Measurements from ENCODE around the gene ASF1B. TPM values are rescaled to one million over a fixed set of nuclear protein-coding genes. Genes with fewer than 3 reads are reported as not detected.

The ASF1B gene
- total RNA-seq, 6 experiments from 2014 or later: 11.0 to 22.8 (median 18.6) TPM

DNA sequence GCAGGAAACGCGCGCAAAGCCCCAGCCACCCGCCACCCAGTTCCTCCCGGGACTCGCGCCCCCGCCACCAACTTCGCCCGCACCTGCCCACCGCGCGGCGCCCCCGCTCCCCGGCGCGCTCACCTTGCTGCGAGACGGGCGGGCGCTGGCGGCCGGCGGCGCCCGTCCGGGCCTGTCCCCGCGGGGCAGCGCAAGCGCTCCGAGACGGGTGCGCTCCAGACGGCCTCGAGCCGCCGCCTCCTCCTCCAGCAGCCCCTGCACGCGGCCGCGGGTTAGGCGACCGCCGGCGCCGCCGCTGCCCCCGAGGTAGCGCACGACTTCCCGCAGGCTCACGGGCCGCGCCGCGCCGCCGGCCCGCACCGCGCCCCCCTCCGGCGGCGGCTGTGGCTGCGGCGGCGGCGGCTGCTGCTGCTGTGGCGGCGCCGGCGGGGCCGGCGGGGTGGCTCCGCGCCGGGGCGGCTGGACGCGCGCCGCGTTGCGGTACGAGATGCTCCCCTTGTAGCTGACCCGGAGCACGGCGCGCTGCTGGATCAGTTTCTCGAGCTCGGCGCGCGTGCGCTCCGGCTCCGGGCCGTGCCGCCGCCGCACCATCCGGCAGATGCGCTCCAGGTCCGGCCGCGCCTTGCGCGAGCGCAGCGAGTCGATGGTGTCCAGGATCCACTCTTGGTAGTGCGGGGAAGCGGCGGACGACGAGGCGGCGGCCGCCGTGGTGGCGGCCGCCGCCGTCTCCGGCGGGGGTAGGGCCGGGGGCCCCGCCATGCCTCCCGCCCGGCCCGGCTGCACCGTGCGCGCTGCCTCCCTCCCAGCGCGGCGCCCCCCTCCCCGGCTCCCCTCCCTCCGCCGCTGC, 46.5 kb downstream of the ASF1B start:
- Mint-ChIP-seq H3K36me3 (ENCODE audit: low read depth) (peaks cover 22% of the 10 kb centered on the region), H3K27me3 (ENCODE audit: insufficient read depth) (peaks cover 5% of the 10 kb centered on the region), H3K9me3 (peaks cover 19% of the 10 kb centered on the region), H3K4me3 (peak overlapping the region; percentile 84), H3K27ac (peak overlapping the region; percentile 77), H3K4me1 (ENCODE audit: low read depth) (peaks cover 15% of the 10 kb centered on the region)
- TF ChIP-seq, protein P1, sequence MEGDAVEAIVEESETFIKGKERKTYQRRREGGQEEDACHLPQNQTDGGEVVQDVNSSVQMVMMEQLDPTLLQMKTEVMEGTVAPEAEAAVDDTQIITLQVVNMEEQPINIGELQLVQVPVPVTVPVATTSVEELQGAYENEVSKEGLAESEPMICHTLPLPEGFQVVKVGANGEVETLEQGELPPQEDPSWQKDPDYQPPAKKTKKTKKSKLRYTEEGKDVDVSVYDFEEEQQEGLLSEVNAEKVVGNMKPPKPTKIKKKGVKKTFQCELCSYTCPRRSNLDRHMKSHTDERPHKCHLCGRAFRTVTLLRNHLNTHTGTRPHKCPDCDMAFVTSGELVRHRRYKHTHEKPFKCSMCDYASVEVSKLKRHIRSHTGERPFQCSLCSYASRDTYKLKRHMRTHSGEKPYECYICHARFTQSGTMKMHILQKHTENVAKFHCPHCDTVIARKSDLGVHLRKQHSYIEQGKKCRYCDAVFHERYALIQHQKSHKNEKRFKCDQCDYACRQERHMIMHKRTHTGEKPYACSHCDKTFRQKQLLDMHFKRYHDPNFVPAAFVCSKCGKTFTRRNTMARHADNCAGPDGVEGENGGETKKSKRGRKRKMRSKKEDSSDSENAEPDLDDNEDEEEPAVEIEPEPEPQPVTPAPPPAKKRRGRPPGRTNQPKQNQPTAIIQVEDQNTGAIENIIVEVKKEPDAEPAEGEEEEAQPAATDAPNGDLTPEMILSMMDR (IDR thresholded peaks at IDR 0.05): no peak; the same call in 1 of the 2 replicates
- DNase-seq: peak; percentile 50

DNA sequence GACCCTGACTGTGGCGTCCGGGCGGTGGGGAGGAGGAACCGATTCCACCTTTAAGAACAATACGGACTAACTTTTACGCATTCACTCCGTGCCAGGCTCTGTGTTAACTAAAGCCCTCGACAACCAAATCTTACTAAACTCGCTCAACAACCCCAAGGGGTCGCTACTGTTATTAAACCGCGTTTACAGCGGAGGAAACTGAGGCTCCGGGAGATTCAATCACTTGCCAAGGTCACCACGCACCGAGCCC, 47.1 kb downstream of the ASF1B start:
- Mint-ChIP-seq H3K27ac (peak overlapping the region; percentile 49; the same call in 1 of the 2 replicates), H3K9me3 (peaks cover 14% of the 10 kb centered on the region), H3K4me3 (peak overlapping the region; percentile 84), H3K4me1 (ENCODE audit: low read depth) (peaks cover 15% of the 10 kb centered on the region), H3K36me3 (ENCODE audit: low read depth) (peaks cover 16% of the 10 kb centered on the region), H3K27me3 (ENCODE audit: insufficient read depth) (peaks cover 5% of the 10 kb centered on the region)
- TF ChIP-seq, protein P1 (IDR thresholded peaks at IDR 0.05): peak; percentile 30; the same call in 1 of the 2 replicates
- DNase-seq: no peak

DNA sequence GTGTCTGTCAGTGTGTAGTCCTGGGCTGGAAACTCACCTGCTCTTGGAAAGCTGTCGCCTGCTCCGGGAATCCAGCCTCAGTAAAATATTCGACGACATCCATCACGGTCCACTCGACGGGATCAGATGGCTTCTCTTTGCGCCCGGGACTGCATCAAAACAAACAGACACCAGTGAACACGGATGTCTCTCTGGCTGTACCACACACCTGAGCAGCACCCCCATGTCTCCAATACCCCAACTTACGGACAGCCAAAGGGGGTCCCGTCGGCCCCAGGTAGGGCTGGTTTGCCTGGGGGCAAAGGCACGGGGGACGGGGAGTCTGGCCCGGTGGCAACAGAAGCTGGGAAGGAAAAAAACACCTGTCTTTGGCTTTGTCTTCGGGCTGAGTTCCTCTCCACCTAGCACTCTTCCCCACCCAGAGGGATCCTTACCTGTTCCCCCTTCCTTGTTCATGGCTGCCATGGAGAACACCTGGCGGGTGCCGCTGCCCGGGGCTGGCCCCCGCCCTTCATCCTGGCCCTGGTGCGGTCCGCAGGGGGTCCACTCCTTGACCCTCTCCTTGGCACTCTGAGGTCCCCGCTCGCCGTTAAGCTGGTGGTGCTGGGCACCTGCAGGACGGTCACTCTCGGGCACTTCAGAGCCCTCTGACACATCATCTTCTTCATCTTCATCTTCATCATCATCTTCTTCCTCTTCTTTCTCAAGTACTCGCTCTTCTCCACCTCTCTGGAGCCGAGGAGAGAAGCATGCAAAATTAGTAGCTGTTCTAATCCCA, 47.6 kb downstream of the ASF1B start:
- Mint-ChIP-seq H3K9me3 (peaks cover 9% of the 10 kb centered on the region), H3K4me1 (ENCODE audit: low read depth) (peaks cover 15% of the 10 kb centered on the region), H3K36me3 (ENCODE audit: low read depth) (peaks cover 14% of the 10 kb centered on the region), H3K27me3 (ENCODE audit: insufficient read depth) (peaks cover 5% of the 10 kb centered on the region), H3K27ac (peak overlapping the region; percentile 49; the same call in 1 of the 2 replicates), H3K4me3 (peak overlapping the region; percentile 84)
- TF ChIP-seq, protein P1 (IDR thresholded peaks at IDR 0.05): no peak
- DNase-seq: no peak

GRCh38 chr19:14086098-14086497, 50.3 kb downstream of the ASF1B start:
- Mint-ChIP-seq H3K27ac (no peak overlapping the region), H3K4me3 (no peak overlapping the region), H3K4me1 (ENCODE audit: low read depth) (peaks cover 15% of the 10 kb centered on the region), H3K27me3 (ENCODE audit: insufficient read depth) (no peaks in the 10 kb centered on the region; the same call in 1 of the 2 replicates), H3K36me3 (ENCODE audit: low read depth) (peaks cover 4% of the 10 kb centered on the region), H3K9me3 (no peaks in the 10 kb centered on the region)
- TF ChIP-seq, protein P1 (IDR thresholded peaks at IDR 0.05): no peak
- DNase-seq: no peak

- no peaks in the 10 kb centered on the region for H3K9me3 Mint-ChIP-seq
- no peak within 1 kb of the TSS for H3K27ac Mint-ChIP-seq
- H3K36me3 Mint-ChIP-seq (ENCODE audit: low read depth): peaks cover 4% of the 10 kb centered on the region
- TF ChIP-seq, protein P1 (IDR thresholded peaks at IDR 0.05): no peak
- H3K4me1 Mint-ChIP-seq (ENCODE audit: low read depth): peaks cover 16% of the 10 kb centered on the region
- no peak within 1 kb of the TSS for H3K4me3 Mint-ChIP-seq
- H3K27me3 Mint-ChIP-seq (ENCODE audit: insufficient read depth): no peaks in the 10 kb centered on the region; the same call in 1 of the 2 replicates
- DNase-seq: no peak
Observed at GRCh38 chr19:14085309-14085995, 50.9 kb downstream of the ASF1B start, which contains the start of gene C19orf67. TSS of gene C19orf67 (minus strand) at chr19:14085783. CDS start at chr19:14085627, 156 bp downstream.
